ENCODE measurements around the gene UBTD2.

GRCh38 chr5:172280317-172280716 is 3.2 kb downstream of the UBTD2 start:
- TF ChIP-seq, protein P1, sequence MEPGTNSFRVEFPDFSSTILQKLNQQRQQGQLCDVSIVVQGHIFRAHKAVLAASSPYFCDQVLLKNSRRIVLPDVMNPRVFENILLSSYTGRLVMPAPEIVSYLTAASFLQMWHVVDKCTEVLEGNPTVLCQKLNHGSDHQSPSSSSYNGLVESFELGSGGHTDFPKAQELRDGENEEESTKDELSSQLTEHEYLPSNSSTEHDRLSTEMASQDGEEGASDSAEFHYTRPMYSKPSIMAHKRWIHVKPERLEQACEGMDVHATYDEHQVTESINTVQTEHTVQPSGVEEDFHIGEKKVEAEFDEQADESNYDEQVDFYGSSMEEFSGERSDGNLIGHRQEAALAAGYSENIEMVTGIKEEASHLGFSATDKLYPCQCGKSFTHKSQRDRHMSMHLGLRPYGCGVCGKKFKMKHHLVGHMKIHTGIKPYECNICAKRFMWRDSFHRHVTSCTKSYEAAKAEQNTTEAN (CRISPR knock-in tag; IDR thresholded peaks at IDR 0.05) = no peak
- TF ChIP-seq, protein P2, sequence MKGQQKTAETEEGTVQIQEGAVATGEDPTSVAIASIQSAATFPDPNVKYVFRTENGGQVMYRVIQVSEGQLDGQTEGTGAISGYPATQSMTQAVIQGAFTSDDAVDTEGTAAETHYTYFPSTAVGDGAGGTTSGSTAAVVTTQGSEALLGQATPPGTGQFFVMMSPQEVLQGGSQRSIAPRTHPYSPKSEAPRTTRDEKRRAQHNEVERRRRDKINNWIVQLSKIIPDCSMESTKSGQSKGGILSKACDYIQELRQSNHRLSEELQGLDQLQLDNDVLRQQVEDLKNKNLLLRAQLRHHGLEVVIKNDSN (CRISPR knock-in tag; IDR thresholded peaks at IDR 0.05) = no peak
- TF ChIP-seq IRF2 (CRISPR knock-in tag; IDR thresholded peaks at IDR 0.05; ENCODE audit: borderline replicate concordance, low read depth) = no peak
- TF ChIP-seq, protein P3, sequence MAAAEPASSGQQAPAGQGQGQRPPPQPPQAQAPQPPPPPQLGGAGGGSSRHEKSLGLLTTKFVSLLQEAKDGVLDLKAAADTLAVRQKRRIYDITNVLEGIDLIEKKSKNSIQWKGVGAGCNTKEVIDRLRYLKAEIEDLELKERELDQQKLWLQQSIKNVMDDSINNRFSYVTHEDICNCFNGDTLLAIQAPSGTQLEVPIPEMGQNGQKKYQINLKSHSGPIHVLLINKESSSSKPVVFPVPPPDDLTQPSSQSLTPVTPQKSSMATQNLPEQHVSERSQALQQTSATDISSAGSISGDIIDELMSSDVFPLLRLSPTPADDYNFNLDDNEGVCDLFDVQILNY (CRISPR knock-in tag; IDR thresholded peaks at IDR 0.05) = no peak
- TF ChIP-seq SP1 (CRISPR knock-in tag; conservative IDR thresholded peaks at IDR 0.05) = no peak
- TF ChIP-seq, protein P4, sequence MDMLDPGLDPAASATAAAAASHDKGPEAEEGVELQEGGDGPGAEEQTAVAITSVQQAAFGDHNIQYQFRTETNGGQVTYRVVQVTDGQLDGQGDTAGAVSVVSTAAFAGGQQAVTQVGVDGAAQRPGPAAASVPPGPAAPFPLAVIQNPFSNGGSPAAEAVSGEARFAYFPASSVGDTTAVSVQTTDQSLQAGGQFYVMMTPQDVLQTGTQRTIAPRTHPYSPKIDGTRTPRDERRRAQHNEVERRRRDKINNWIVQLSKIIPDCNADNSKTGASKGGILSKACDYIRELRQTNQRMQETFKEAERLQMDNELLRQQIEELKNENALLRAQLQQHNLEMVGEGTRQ (CRISPR knock-in tag; IDR thresholded peaks at IDR 0.05) = no peak
- no peak for TF ChIP-seq MXD4 (CRISPR knock-in tag; IDR thresholded peaks at IDR 0.05; ENCODE audit: borderline replicate concordance)

All from WTC11 (cell line).